Activated CD8-positive, alpha-beta T cell treated with anti-CD3 and anti-CD28 coated beads, Interleukin-2, amount 10 ng/mL, durations not matched to agents 7 days and 5 days (primary cell): ENCODE data around the gene CNPY4. TPM values are rescaled to one million over a fixed set of nuclear protein-coding genes. Genes with fewer than 3 reads are reported as not detected.

ENCODE experiments used
- ATAC-seq: fragments of 150-1000 bp; cut with Tn5 transposase; one replicate; pipeline ENCODE4 v1.10.0; 2021; ENCODE audit warnings: moderate library complexity
- CTCF ChIA-PET: fragments of 350-600 bp; sonication (Branson Sonifier 250); formaldehyde crosslinking; loops from one replicate; lab custom pipeline; 2021; ENCODE audit warnings: antibody characterized with exemption; lab: Charles Lee
- POLR2A ChIA-PET: fragments of 350-600 bp; sonication (Branson Sonifier 250); formaldehyde crosslinking; loops from one replicate; lab custom pipeline; 2021; ENCODE audit warnings: antibody characterized with exemption; lab: Charles Lee
- DNase-seq: peaks from one replicate; pipeline ENCODE4 v3.0.0-alpha.2; 2020
- H3K27ac Mint-ChIP-seq: one replicate; pipeline ENCODE4 v1.8.0; 2021; ENCODE audit warnings: mild to moderate bottlenecking, mixed read lengths
- H3K27me3 Mint-ChIP-seq: one replicate; pipeline ENCODE4 v1.8.0; 2021; ENCODE audit warnings: low read depth, mixed read lengths
- H3K36me3 Mint-ChIP-seq: one replicate; pipeline ENCODE4 v1.8.0; 2021; ENCODE audit warnings: low read depth, mixed read lengths
- H3K4me1 Mint-ChIP-seq: one replicate; pipeline ENCODE4 v1.8.0; 2021; ENCODE audit warnings: low read depth, mixed read lengths
- H3K4me3 Mint-ChIP-seq: one replicate; pipeline ENCODE4 v1.8.0; 2021; ENCODE audit warnings: mild to moderate bottlenecking, mixed read lengths
- H3K9me3 Mint-ChIP-seq: one replicate; pipeline ENCODE4 v1.8.0; 2022; ENCODE audit warnings: mixed read lengths; ENCODE audit not compliant: insufficient read depth
- total RNA-seq, 2 experiments: library from RNA; stranded (reverse); gene quantifications; one replicate each; pipeline ENCODE4 v1.2.3, GENCODE V29; 2021

CNPY4 gene
- total RNA-seq, 2 experiments from 2014 or later: 32.4 to 35.5 TPM

GRCh38 chr7:100157069-100157333 lies 37.6 kb downstream of the CNPY4 start:
- Mint-ChIP-seq H3K9me3 (no peaks in the 10 kb centered on the region), H3K4me1 (peaks cover 63% of the 10 kb centered on the region), H3K4me3 (peak overlapping the region; percentile 79), H3K36me3 (peaks cover 49% of the 10 kb centered on the region), H3K27ac (peak overlapping the region; percentile 81), H3K27me3 (no peaks in the 10 kb centered on the region)
- DNase-seq (no peak), ATAC-seq (no peak)
- CTCF ChIA-PET: interaction anchor here (0.7 to 4.6 kb wide), 10 partner anchors 8 to 188 kb away, joined by 3 to 27 read pairs (median 5); partner anchors contain the start of genes GAL3ST4, GPC2, LAMTOR4 and STAG3
- POLR2A ChIA-PET: interaction anchor here (0.5 to 1.8 kb wide), 4 partner anchors 8 to 272 kb away, joined by 3 to 10 read pairs (median 4); partner anchors contain the start of genes LAMTOR4 and ZCWPW1

DNA sequence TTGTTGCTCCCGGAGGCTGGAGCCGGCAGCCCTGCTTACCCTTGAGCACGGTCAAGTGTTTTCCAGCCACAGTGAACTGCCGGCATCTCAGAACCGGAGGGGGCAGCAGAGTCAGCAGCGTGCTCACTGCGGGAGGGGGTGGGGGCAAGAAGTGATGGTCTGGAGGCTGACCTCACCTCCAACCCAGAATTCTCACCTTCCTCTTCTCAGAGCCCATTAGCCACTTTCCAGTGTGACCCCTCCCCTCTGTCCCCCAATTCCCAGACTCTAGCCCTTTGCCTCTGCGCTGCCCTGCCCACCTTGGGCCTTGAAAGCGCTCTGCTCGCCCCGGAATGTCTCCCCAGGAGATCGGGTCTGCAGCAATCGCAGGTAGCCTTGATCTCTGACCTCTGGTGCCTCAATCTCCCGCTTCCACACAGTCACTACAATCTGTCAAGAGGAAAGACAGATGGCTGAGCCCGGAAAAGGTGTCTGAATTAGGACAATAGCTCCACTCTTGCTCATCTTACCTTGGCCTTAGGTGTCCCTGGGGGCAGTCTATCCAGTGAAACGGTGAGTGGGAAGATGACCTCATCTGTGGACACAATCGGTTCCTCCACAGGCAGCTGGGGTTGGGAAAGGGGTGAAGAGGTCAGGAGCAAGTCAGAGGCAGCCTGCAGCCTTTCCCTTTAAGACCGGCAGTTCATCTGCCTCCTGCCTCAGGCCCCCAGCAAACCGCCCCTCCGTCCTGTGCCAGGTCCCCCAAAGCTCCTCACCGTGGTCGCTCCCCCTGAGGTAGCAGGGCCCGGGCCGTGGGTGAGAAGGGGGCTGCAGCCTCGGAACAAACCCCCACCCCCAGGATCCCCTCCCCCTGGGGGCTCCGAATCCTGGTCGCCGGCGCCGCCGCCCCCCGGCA lies 38.1 kb downstream of the CNPY4 start:
- CTCF ChIA-PET: interaction anchor here (0.7 to 4.6 kb wide), 9 partner anchors 9 to 187 kb away, joined by 3 to 27 read pairs (median 5); partner anchors contain the start of genes GAL3ST4, GPC2, LAMTOR4 and STAG3
- ATAC-seq: peak; percentile 10
- H3K4me3 Mint-ChIP-seq: peak overlapping the region; percentile 79

DNA sequence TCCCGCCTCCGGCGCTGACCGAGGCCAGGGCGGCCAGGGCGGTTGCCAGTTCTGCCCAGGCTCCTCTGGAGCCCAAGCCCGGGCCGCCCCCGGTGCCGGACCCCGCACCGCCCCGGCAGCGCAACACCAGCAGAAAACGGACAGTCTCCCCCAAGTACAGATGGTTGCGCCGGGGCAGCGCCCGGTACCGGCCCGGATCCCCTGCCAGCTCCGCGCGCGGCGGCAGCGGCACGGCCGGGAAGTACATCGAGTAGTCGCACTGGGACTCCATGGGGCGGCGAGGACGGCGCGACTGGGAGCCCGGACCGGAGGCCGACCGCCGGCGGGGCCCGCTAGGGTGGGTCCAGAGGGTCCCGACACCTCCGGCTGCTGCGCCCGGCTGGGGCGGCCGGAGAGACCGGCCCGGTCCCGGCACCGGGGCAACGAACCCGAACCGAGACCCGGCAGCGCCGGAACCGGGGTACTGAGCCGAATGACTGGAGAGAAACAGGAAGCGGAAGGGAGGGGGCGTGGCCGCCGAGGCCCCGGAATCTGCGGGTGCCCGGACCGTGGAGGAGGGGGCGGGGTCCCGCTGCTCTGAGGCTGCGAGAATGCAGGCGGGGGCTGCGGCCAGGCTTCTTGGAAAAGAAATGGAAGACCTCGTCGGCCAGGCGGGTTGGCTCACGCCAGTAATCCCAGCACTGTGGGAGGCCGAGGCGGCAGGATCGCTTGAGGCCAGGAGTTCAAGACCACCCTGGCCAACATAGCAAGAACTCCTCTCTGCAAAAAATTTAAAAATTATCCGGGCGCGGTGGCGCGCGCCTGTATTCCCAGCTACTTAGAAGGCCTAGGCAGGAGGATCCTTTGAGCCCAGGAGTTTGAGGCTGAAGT lies 39.0 kb downstream of the CNPY4 start, which contains the start of gene TRAPPC14:
TSS of gene TRAPPC14 (minus strand) at position 495 of the 870 bp plus-strand sequence. CDS start at position 271, 224 bp downstream.
- DNase-seq: peak; percentile 94
- peaks cover 62% of the 10 kb centered on the region for H3K4me1 Mint-ChIP-seq
- H3K4me3 Mint-ChIP-seq: peak within 1 kb of the TSS; percentile 80
- ChIA-PET POLR2A (interaction anchor here (0.6 to 1.9 kb wide), 3 partner anchors 9 to 50 kb away, joined by 4 to 12 read pairs (median 10); partner anchors contain the start of gene LAMTOR4), CTCF (interaction anchor here (1.2 to 4.6 kb wide), 8 partner anchors 8 to 59 kb away, joined by 3 to 27 read pairs (median 6); partner anchors contain the start of genes GAL3ST4 and LAMTOR4)
- no peaks in the 10 kb centered on the region for H3K27me3 Mint-ChIP-seq
- H3K9me3 Mint-ChIP-seq: no peaks in the 10 kb centered on the region
- peak within 1 kb of the TSS; percentile 83 for H3K27ac Mint-ChIP-seq
- peak; percentile 87 for ATAC-seq
- H3K36me3 Mint-ChIP-seq: peaks cover 36% of the 10 kb centered on the region

More for the DNA sequence above, 38.1 kb downstream of the CNPY4 start:
- POLR2A ChIA-PET: interaction anchor here (0.8 to 1.8 kb wide), 3 partner anchors 9 to 271 kb away, joined by 3 to 10 read pairs (median 4); partner anchors contain the start of genes LAMTOR4 and ZCWPW1
- DNase-seq: peak; percentile 35
- Mint-ChIP-seq H3K27me3 (no peaks in the 10 kb centered on the region), H3K36me3 (peaks cover 43% of the 10 kb centered on the region), H3K9me3 (no peaks in the 10 kb centered on the region), H3K27ac (peak overlapping the region; percentile 79), H3K4me1 (peaks cover 61% of the 10 kb centered on the region)

- DNase-seq (no peak), ATAC-seq (no peak)
- H3K4me3 Mint-ChIP-seq: peak overlapping the region; percentile 80
- H3K9me3 Mint-ChIP-seq: no peaks in the 10 kb centered on the region
- H3K36me3 Mint-ChIP-seq: peaks cover 30% of the 10 kb centered on the region
- POLR2A ChIA-PET: interaction anchor here (0.6 to 1.9 kb wide), 2 partner anchors 10 to 49 kb away, joined by 4 to 12 read pairs; partner anchors contain the start of gene LAMTOR4
- H3K27me3 Mint-ChIP-seq: no peaks in the 10 kb centered on the region
- peak overlapping the region; percentile 83 for H3K27ac Mint-ChIP-seq
- H3K4me1 Mint-ChIP-seq: peaks cover 62% of the 10 kb centered on the region
- CTCF ChIA-PET: interaction anchor here (1.2 to 4.6 kb wide), 4 partner anchors 8 to 58 kb away, joined by 3 to 27 read pairs (median 6); partner anchors contain the start of gene GAL3ST4
Measured at GRCh38 chr7:100159099-100159623, 39.7 kb downstream of the CNPY4 start.

DNA sequence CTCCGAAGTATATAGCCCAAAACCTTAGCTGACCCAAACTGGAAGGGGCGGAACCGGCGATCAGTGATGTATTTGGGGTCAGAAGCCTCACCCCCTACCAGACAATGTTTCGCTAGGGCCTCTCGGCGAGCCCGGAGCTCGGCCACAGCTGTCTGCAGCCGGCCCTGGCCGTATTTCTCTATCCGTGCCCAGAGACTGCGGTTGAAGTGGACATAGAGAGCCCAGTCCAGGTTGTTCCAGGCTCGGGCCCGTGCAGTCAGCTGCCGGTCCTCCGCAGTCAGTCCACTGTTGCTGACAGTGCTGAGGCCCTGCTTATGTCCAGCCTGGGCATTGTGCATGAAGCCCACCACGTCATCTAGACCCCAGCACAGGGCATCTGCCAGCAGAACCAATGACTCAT lies 40.6 kb downstream of the CNPY4 start:
- ATAC-seq: no peak
- POLR2A ChIA-PET: interaction anchor here (1.9 kb wide), 1 partner anchor 11 kb away, joined by 12 read pairs; the partner anchor contains the start of gene LAMTOR4
- Mint-ChIP-seq H3K4me1 (peaks cover 63% of the 10 kb centered on the region), H3K27ac (no peak overlapping the region), H3K4me3 (peak overlapping the region; percentile 80), H3K9me3 (no peaks in the 10 kb centered on the region), H3K36me3 (peaks cover 26% of the 10 kb centered on the region), H3K27me3 (no peaks in the 10 kb centered on the region)
- DNase-seq: no peak
- CTCF ChIA-PET: interaction anchor here (0.8 to 1.9 kb wide), 3 partner anchors 8 to 57 kb away, joined by 3 to 9 read pairs (median 4); partner anchors contain the start of gene GAL3ST4

DNA sequence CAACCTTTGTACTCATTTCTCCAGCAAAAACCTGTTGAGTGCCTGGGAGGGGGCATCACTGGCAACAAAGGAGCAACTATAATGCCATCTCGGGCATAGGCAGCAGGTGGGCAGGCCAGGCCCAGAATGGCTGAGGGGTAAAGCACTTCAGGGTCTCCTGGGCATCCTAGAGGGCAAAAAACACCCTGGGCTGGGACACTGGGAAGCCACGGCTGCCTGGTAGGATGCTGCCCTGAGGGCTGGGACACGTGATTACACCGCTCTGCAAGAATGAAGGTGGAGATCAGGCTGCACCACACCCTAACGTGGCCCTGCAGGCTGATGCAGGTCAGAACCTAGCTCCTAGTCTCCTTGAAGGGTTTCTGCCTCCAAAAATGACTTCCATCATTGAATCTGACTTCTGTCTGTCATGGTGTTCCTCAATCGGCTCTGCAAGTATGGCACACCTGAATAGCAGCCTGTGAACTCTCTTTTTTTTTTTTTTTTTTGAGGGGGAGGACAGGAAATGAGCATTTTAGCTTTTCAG lies 43.6 kb downstream of the CNPY4 start:
- Mint-ChIP-seq H3K27me3 (no peaks in the 10 kb centered on the region), H3K4me1 (peaks cover 65% of the 10 kb centered on the region), H3K36me3 (no peaks in the 10 kb centered on the region), H3K27ac (peak overlapping the region; percentile 87), H3K4me3 (peak overlapping the region; percentile 35), H3K9me3 (no peaks in the 10 kb centered on the region)
- ChIA-PET CTCF (interaction anchor here (0.7 to 1.0 kb wide), 2 partner anchors 30 to 54 kb away, joined by 3 read pairs; no protein-coding TSS in a partner anchor), POLR2A (interaction anchor here (1.0 kb wide), 1 partner anchor 32 kb away, joined by 4 read pairs; no protein-coding TSS in a partner anchor)
- no peak for DNase-seq
- ATAC-seq: peak; percentile 27

- DNase-seq (no peak), ATAC-seq (no peak)
- Mint-ChIP-seq H3K27ac (peak overlapping the region; percentile 87), H3K4me1 (peaks cover 70% of the 10 kb centered on the region), H3K27me3 (peaks cover 4% of the 10 kb centered on the region), H3K36me3 (no peaks in the 10 kb centered on the region), H3K9me3 (no peaks in the 10 kb centered on the region), H3K4me3 (peak overlapping the region; percentile 13)
- ChIA-PET POLR2A (no interaction called here), CTCF (interaction anchor here (0.7 to 1.3 kb wide), 3 partner anchors 8 to 53 kb away, joined by 3 read pairs; no protein-coding TSS in a partner anchor)
Measured at GRCh38 chr7:100163871-100164270, 44.4 kb downstream of the CNPY4 start.

DNA sequence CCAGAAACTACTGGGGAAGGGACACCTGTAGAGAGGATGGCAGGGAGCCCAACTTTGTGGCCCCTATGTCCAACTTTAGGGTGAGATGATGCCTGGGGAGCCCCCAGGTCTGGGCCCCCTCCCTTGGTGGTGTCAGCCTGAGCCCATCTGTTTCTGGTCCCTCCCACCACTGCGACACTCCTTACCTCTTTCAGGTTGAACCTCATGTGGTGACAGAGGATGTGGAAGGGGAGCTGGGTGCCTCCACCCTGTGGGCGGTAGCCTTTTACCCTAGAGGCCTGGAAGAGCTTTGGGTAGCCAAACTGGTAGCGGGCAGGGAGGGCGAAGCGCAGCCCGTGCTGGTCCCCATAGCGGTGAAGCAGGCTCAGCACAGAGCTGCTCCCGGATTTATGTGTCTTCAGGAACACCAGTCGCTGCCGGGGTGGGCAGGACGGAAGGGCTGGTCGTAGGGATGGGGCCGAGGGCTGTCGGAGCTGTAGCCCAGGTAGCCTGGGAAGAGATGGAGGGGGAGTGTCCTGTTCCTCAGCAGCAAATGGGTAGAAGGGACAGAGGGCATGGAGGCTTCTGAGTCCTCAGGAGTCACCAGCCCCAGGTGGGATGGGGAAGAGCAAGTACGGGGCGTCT lies 47.0 kb downstream of the CNPY4 start:
- peak; percentile 66 for DNase-seq
- H3K27ac Mint-ChIP-seq: peak overlapping the region; percentile 72
- H3K9me3 Mint-ChIP-seq: no peaks in the 10 kb centered on the region
- CTCF ChIA-PET: interaction anchor here (1.0 to 3.5 kb wide), 9 partner anchors 9 to 52 kb away, joined by 3 to 27 read pairs (median 9); partner anchors contain the start of genes GPC2, LAMTOR4, STAG3 and TRAPPC14
- ATAC-seq: peak; percentile 45
- POLR2A ChIA-PET: interaction anchor here (0.6 to 2.0 kb wide), 8 partner anchors 9 to 270 kb away, joined by 3 to 5 read pairs (median 4); no protein-coding TSS in a partner anchor
- H3K4me1 Mint-ChIP-seq: peaks cover 85% of the 10 kb centered on the region
- peaks cover 11% of the 10 kb centered on the region for H3K27me3 Mint-ChIP-seq
- no peaks in the 10 kb centered on the region for H3K36me3 Mint-ChIP-seq
- peak overlapping the region; percentile 69 for H3K4me3 Mint-ChIP-seq

- POLR2A ChIA-PET: interaction anchor here (0.6 to 2.0 kb wide), 10 partner anchors 8 to 269 kb away, joined by 3 to 6 read pairs (median 4); partner anchors contain the start of gene GPC2
- no peaks in the 10 kb centered on the region for H3K9me3 Mint-ChIP-seq
- H3K36me3 Mint-ChIP-seq: no peaks in the 10 kb centered on the region
- H3K27ac Mint-ChIP-seq: peak overlapping the region; percentile 79
- DNase-seq: no peak
- CTCF ChIA-PET: interaction anchor here (0.9 to 3.5 kb wide), 12 partner anchors 7 to 56 kb away, joined by 3 to 27 read pairs (median 6); partner anchors contain the start of genes GPC2, LAMTOR4, STAG3 and TRAPPC14
- ATAC-seq: no peak
- H3K4me3 Mint-ChIP-seq: peak overlapping the region; percentile 73
- peaks cover 14% of the 10 kb centered on the region for H3K27me3 Mint-ChIP-seq
- H3K4me1 Mint-ChIP-seq: peaks cover 83% of the 10 kb centered on the region
Measured at GRCh38 chr7:100166970-100167911, 47.8 kb downstream of the CNPY4 start.
